ENCODE data around the gene CYP24A1.

Gene CYP24A1

GRCh38 chr20:54122681-54123586 lies 50.9 kb downstream of the CYP24A1 start:
- DNase-seq (ENCODE audit: low spot score), result no peak
- no peak for TF ChIP-seq CTCF (IDR thresholded peaks at IDR 0.05; ENCODE audit: extremely low read depth, missing control alignments)

- TF ChIP-seq CTCF (IDR thresholded peaks at IDR 0.05; ENCODE audit: extremely low read depth, missing control alignments), result no peak
- no peak for DNase-seq (ENCODE audit: low spot score)
These were observed 51.6 kb downstream of the CYP24A1 start for GRCh38 chr20:54122189-54122588.

GRCh38 chr20:54119744-54120143 lies 54.0 kb downstream of the CYP24A1 start:
- DNase-seq (ENCODE audit: low spot score), result no peak
- TF ChIP-seq CTCF (IDR thresholded peaks at IDR 0.05; ENCODE audit: extremely low read depth, missing control alignments), result no peak

GRCh38 chr20:54118220-54119001 lies 55.4 kb downstream of the CYP24A1 start:
- TF ChIP-seq CTCF (IDR thresholded peaks at IDR 0.05; ENCODE audit: extremely low read depth, missing control alignments), result no peak

GRCh38 chr20:54116550-54117235 lies 57.1 kb downstream of the CYP24A1 start:
- TF ChIP-seq CTCF (IDR thresholded peaks at IDR 0.05; ENCODE audit: extremely low read depth, missing control alignments), result no peak
- DNase-seq (ENCODE audit: low spot score), result no peak

More at GRCh38 chr20:54118220-54119001, 55.4 kb downstream of the CYP24A1 start:
- DNase-seq (ENCODE audit: low spot score), result no peak

GRCh38 chr20:54115172-54115854 lies 58.5 kb downstream of the CYP24A1 start:
- DNase-seq (ENCODE audit: low spot score), result no peak
- no peak for TF ChIP-seq CTCF (IDR thresholded peaks at IDR 0.05; ENCODE audit: extremely low read depth, missing control alignments)

Measured in GM20000 (cell line).